HG02678 (cell line): ENCODE measurements around the gene ALPK3.

Experiments
- ATAC-seq: cut with Tn5 transposase; IDR thresholded peaks from one replicate; pipeline ENCODE4 v1.9.1; 2021; ENCODE audit warnings: mild to moderate bottlenecking, moderate library complexity; ENCODE audit not compliant: unreplicated experiment

Gene ALPK3

DNA sequence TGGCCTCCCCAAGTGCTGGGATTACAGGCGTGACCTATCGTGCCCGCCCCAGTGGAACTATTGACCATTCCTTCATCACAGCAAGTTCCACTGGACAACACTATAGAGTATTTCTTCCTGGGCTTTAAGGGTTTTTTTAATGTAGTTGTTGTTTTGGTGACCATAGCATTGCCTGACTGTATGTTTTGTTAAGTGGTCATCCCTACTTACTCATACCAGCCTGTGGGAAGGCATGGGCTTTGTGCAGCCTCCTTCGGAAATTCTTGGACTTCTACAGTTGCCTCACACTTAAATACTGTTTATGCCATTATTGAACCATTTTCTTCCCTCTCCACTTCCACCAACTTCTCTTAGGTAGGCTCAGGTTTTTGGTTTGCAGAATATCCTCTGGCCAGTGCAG, 19.9 kb upstream of the ALPK3 start:
- ATAC-seq = no peak

DNA sequence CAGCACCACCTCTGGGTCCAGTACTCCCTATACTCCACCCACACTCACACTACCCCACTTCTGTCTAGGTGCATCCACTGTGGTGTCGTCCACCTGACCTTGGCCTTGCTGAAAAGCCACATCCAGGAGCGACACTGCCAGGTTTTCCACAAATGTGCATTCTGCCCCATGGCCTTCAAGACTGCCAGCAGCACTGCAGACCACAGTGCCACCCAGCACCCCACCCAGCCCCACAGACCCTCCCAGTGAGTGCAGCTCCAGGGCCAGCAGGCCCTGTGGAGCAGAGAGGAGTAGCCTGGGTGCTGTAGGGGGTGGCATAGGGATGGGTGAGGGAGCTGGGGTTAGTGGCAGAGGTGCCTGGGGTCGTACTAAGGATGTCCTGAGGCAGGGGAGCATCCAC, 19.4 kb upstream of the ALPK3 start:
- no peak for ATAC-seq

GRCh38 chr15:84798436-84798946, 18.7 kb upstream of the ALPK3 start:
- ATAC-seq = no peak

GRCh38 chr15:84799511-84800187, 17.5 kb upstream of the ALPK3 start:
- ATAC-seq = no peak

DNA sequence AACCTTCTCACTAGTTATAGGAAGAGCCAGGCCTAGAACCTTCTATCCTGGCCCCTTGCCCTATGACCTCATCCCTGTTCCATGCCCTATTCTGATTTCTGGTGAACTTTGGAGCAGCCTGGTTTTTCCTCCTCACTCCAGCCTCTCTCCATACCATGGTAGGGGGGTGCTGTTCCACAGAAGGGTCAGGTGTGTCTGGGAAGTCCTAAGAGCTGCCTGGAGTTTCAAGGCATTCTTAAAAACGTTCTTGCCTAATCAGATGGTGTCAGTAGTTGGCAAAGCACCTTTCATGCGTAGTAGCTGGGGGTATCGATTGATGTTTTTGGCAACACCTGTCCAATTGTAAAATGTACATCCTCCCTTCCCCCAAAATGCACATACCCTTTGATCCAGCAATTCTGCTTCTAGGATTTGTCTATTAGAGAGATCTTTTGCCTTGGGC, 16.8 kb upstream of the ALPK3 start:
- no peak for ATAC-seq

DNA sequence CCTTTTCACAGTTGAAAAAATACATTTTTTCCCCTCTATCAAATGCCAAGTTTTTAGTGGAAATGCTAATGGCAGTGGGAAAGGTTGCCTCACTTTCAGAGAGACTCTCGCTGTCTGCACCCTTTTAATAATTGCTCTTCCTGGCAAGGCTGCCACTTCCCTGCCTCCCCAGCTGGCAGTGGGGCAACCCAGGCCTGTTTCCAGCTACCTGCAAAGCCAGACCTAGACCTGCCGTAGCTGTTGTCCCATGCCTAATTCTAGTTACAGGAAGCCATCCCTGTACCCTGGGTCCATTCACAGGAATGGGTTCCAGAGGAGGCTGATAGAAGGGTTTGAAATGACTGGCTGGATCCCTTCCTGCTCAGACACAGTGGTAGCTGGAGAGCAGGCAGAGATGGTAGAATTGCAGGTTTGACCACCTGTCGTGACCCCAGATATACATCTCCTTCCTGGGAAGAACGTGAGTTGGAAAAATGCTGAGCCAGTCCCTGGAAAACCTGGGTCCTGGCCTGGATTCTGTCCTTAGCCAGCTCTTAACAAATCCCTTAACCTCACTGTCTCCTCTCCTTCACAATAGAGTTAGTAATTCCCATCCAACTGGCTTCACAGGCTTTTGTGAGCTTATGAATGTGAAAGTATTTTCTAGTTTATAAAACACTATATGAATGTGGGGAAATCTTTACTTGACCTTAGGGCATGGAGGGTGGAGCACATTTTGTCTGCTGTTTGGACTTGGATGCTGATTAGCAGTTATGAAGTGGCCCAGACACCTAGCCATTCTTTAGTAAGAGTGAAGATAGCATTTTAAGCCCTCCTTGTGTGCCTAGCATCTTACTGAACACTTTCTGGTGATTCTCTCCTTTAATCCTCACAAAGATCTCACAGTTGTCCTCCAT, 12.9 kb upstream of the ALPK3 start:
- no peak for ATAC-seq

DNA sequence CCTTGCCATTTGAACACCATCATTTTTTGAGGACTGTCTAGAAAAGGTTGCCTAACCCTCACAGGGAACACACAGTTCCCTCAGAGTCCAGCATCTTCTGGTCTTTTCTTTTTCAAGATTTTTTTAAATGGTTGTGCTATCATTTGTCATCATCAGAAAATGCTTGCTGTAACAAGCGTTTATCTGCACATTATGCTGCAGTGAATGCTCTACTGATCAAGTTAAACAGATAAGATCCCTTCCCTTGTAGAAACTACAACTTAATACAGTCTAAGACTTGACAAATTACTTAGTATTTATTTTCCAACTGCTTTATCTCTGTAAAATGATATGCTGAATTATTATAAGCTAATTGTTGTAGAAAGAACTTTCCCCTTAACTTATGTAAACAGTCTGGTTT, 11.9 kb upstream of the ALPK3 start:
- ATAC-seq = no peak

GRCh38 chr15:84807228-84807627, 9.9 kb upstream of the ALPK3 start:
- no peak for ATAC-seq

- ATAC-seq = no peak
These were observed 6.9 kb upstream of the ALPK3 start for GRCh38 chr15:84810073-84810840.

- ATAC-seq = no peak
These were observed 6.0 kb upstream of the ALPK3 start for GRCh38 chr15:84811151-84811550.

GRCh38 chr15:84811828-84812227, 5.3 kb upstream of the ALPK3 start:
- no peak for ATAC-seq

DNA sequence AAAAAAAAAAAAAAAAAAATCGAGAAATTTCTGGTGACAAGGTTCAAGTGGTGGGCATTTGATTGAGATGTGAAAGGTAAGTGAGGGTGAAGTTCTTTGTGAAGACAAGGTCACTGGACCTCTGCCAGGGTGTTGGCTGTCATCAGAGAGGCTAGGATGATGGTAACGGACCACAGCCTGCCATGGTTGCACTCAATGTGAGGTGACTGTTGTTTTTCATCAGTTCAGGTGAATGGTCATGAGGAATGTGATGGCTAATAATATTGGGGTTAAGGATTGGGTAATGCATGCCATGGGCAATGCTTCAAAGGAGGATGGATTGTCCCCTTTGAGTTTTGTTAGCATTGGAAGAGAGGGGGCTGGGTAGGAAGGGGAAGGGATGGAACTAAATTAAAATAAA, 4.3 kb upstream of the ALPK3 start:
- ATAC-seq = no peak

GRCh38 chr15:84813435-84813834, 3.7 kb upstream of the ALPK3 start:
- ATAC-seq = no peak

DNA sequence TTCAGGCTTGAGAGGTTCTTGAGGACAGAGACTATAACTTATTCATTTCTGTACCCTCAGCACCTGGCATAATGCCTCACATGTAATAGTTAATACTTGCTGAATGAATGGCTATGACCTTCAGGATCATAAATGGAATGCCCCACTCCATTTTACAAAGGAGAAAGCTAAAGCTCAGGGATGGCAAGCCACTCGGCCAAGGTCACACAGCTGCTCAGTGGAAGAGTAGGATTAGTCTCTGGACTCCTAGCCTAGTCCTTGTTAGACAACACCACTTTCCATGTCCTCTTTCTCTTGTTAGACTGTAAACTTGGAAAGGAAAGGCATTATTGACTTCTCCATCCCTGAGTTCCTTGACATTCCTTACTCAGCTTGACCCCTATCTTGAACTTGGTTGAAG, 3.2 kb upstream of the ALPK3 start:
- no peak for ATAC-seq

DNA sequence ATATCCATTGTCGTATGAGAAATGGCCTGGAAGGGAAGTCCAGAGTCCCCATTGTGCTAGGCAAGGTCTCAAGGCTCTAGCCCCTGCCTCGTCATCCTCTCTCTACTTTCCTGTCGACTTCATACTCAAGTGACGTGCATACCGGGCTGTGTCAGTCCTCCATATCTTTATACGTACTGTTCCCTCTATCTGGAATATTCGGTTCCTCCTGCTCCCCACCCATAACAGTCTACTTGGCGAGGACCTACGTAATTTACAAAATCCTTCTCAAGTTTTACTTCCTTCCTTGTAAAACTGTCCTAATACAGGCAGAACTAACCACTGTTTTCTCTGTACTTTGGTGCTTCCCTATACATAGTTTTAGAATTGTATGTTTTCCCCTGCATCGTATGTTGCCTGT, 2.2 kb upstream of the ALPK3 start:
- no peak for ATAC-seq

- ATAC-seq = no peak
These were observed 418 bp downstream of the ALPK3 start for GRCh38 chr15:84817466-84818081.

GRCh38 chr15:84818261-84819131, 1.3 kb downstream of the ALPK3 start:
- no peak for ATAC-seq

DNA sequence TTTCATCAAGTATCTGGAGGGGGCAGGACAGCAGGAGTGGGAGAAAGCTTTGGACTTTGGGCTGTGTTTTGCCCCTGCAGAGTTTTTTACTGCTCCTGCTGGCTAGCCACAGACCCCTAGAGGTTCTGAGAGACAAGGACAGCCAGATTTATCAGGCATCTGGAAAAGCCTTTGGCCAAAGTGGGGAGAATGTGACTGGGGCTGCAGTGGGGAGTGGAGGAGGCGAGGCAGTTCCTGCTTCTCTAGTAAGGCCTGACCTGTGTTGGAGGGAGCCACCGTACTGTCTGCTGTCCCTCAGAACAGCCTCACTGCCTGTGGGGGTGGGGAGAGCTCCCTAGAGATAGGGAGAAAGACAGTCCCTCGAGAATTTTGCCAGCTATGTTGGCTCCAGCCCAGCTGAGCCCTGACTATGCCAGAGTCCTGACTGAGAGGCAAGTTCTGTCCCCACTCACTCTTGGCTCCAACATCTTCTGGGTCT, 2.2 kb downstream of the ALPK3 start:
- no peak for ATAC-seq

GRCh38 chr15:84819791-84820190, 2.6 kb downstream of the ALPK3 start:
- ATAC-seq = no peak

GRCh38 chr15:84821501-84822021, 4.4 kb downstream of the ALPK3 start:
- no peak for ATAC-seq
